HG02870 (cell line): ENCODE measurements around the gene SUSD6.
"Not testable (repeated sequence)": the region's sequence is repeated elsewhere in the genome, so short reads cannot be mapped to it uniquely, and the experiment has no call there.

Source experiments
- ATAC-seq: cut with Tn5 transposase; IDR thresholded peaks from one replicate; pipeline ENCODE4 v1.9.1; 2021; ENCODE audit warnings: mild to moderate bottlenecking, moderate library complexity; ENCODE audit not compliant: unreplicated experiment

SUSD6 gene

GRCh38 chr14:69620211-69620611 is 8.8 kb downstream of the SUSD6 start:
- ATAC-seq, result no peak

GRCh38 chr14:69620981-69621380 is 9.6 kb downstream of the SUSD6 start:
- ATAC-seq, result no peak

- no peak for ATAC-seq
These were observed 12.7 kb downstream of the SUSD6 start for GRCh38 chr14:69624136-69624535.

GRCh38 chr14:69625299-69626131 is 14.1 kb downstream of the SUSD6 start:
- ATAC-seq, result peak; percentile 71

- no peak for ATAC-seq
These were observed 14.7 kb downstream of the SUSD6 start for GRCh38 chr14:69626132-69626500.

- ATAC-seq, result peak; percentile 52
These were observed 18.1 kb downstream of the SUSD6 start for GRCh38 chr14:69629225-69630127.

- no peak for ATAC-seq
These were observed 19.0 kb downstream of the SUSD6 start for GRCh38 chr14:69630360-69630759.

GRCh38 chr14:69631509-69631908 is 20.1 kb downstream of the SUSD6 start:
- no peak for ATAC-seq

- ATAC-seq, result no peak
These were observed 20.8 kb downstream of the SUSD6 start for GRCh38 chr14:69632164-69632563.

GRCh38 chr14:69632593-69633151 is 21.3 kb downstream of the SUSD6 start:
- no peak for ATAC-seq

- ATAC-seq, result no peak
These were observed 21.8 kb downstream of the SUSD6 start for GRCh38 chr14:69633238-69633637.

- ATAC-seq, result no peak
These were observed 24.7 kb downstream of the SUSD6 start for GRCh38 chr14:69635981-69636639.

GRCh38 chr14:69636718-69637480 is 25.5 kb downstream of the SUSD6 start:
- no peak for ATAC-seq

- no peak for ATAC-seq
These were observed 26.2 kb downstream of the SUSD6 start for GRCh38 chr14:69637503-69638031.

- ATAC-seq, result no peak
These were observed 29.5 kb downstream of the SUSD6 start for GRCh38 chr14:69640931-69641330.

GRCh38 chr14:69642212-69642793 is 30.9 kb downstream of the SUSD6 start:
- not testable (repeated sequence) for ATAC-seq

- ATAC-seq, result no peak
These were observed 32.2 kb downstream of the SUSD6 start for GRCh38 chr14:69643430-69644200.

GRCh38 chr14:69644814-69645213 is 33.4 kb downstream of the SUSD6 start:
- no peak for ATAC-seq

GRCh38 chr14:69647213-69647612 is 35.8 kb downstream of the SUSD6 start:
- ATAC-seq, result no peak
